DMS114 treated with DMSO at 0.1 percent for 48 hours (cell line): ENCODE data around the gene CENPM.
A peak's percentile ranks its signal among the peaks of the same experiment; 100 is the strongest.

Experiments used
- DNase-seq: peaks from one replicate; lab custom pipeline; 2025; ENCODE audit not compliant: unreplicated experiment; lab: John Stamatoyannopoulos, UW

Gene CENPM

GRCh38 chr22:41933411-41934177, 13.4 kb downstream of the CENPM start:
- DNase-seq: no peak

GRCh38 chr22:41932353-41932752, 14.6 kb downstream of the CENPM start:
- DNase-seq: no peak

GRCh38 chr22:41931701-41932269, 15.2 kb downstream of the CENPM start:
- no peak for DNase-seq

- no peak for DNase-seq
Measured at GRCh38 chr22:41929418-41929810, 17.5 kb downstream of the CENPM start.

- no peak for DNase-seq
Measured at GRCh38 chr22:41928593-41929417, 18.1 kb downstream of the CENPM start.

GRCh38 chr22:41927813-41928212, 19.1 kb downstream of the CENPM start:
- no peak for DNase-seq

GRCh38 chr22:41925783-41926460, 21.0 kb downstream of the CENPM start:
- DNase-seq: peak; percentile 28

GRCh38 chr22:41923595-41924276, 23.2 kb downstream of the CENPM start:
- DNase-seq: no peak

GRCh38 chr22:41922940-41923594, 23.9 kb downstream of the CENPM start:
- DNase-seq: no peak

GRCh38 chr22:41922328-41922727, 24.6 kb downstream of the CENPM start:
- no peak for DNase-seq

GRCh38 chr22:41920271-41920976, 26.5 kb downstream of the CENPM start:
- DNase-seq: no peak

- no peak for DNase-seq
Measured at GRCh38 chr22:41919357-41920224, 27.4 kb downstream of the CENPM start.

GRCh38 chr22:41917903-41918791, 28.8 kb downstream of the CENPM start:
- no peak for DNase-seq

- DNase-seq: no peak
Measured at GRCh38 chr22:41917375-41917902, 29.5 kb downstream of the CENPM start.

- DNase-seq: no peak
Measured at GRCh38 chr22:41916745-41917358, 30.1 kb downstream of the CENPM start.

GRCh38 chr22:41915786-41916493, 31.0 kb downstream of the CENPM start:
- DNase-seq: no peak
